ENCODE results near the gene RABIF. TPM values are rescaled to one million over a fixed set of nuclear protein-coding genes. Genes with fewer than 3 reads are reported as not detected.

RABIF gene
- total RNA-seq, 1 donor from 2014 or later = 7.4 TPM

GRCh38 chr1:202890392-202890791 lies 1.4 kb upstream of the RABIF start:
- TF ChIP-seq POLR2AphosphoS5 (IDR thresholded peaks at IDR 0.05; ENCODE audit: insufficient read depth in 1 of 2, low read depth in 1 of 2) (no peak), POLR2A (IDR thresholded peaks at IDR 0.05) (no peak)
- TF ChIP-seq, protein P1, sequence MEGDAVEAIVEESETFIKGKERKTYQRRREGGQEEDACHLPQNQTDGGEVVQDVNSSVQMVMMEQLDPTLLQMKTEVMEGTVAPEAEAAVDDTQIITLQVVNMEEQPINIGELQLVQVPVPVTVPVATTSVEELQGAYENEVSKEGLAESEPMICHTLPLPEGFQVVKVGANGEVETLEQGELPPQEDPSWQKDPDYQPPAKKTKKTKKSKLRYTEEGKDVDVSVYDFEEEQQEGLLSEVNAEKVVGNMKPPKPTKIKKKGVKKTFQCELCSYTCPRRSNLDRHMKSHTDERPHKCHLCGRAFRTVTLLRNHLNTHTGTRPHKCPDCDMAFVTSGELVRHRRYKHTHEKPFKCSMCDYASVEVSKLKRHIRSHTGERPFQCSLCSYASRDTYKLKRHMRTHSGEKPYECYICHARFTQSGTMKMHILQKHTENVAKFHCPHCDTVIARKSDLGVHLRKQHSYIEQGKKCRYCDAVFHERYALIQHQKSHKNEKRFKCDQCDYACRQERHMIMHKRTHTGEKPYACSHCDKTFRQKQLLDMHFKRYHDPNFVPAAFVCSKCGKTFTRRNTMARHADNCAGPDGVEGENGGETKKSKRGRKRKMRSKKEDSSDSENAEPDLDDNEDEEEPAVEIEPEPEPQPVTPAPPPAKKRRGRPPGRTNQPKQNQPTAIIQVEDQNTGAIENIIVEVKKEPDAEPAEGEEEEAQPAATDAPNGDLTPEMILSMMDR (IDR thresholded peaks at IDR 0.05) = no peak
- no peak overlapping the region for H3K27ac ChIP-seq
- H3K4me3 ChIP-seq = no peak overlapping the region
- intact Hi-C loops (cut with DNase I) = no loop called here
- peaks cover 0 to 38% of the 10 kb centered on the region in 2 donors for H3K36me3 ChIP-seq
- no peak for DNase-seq (ENCODE audit: extremely low spot score in 2 of 2)
- peaks cover 13% of the 10 kb centered on the region for H3K4me1 ChIP-seq
- no peaks in the 10 kb centered on the region for H3K27me3 ChIP-seq
- no peaks in the 10 kb centered on the region for H3K9me3 ChIP-seq

- TF ChIP-seq POLR2A (IDR thresholded peaks at IDR 0.05) (no peak), POLR2AphosphoS5 (IDR thresholded peaks at IDR 0.05; ENCODE audit: insufficient read depth in 1 of 2, low read depth in 1 of 2) (no peak)
- TF ChIP-seq, protein P1 (IDR thresholded peaks at IDR 0.05) = no peak
Measured at GRCh38 chr1:202888221-202888530, 773 bp downstream of the RABIF start.

DNA sequence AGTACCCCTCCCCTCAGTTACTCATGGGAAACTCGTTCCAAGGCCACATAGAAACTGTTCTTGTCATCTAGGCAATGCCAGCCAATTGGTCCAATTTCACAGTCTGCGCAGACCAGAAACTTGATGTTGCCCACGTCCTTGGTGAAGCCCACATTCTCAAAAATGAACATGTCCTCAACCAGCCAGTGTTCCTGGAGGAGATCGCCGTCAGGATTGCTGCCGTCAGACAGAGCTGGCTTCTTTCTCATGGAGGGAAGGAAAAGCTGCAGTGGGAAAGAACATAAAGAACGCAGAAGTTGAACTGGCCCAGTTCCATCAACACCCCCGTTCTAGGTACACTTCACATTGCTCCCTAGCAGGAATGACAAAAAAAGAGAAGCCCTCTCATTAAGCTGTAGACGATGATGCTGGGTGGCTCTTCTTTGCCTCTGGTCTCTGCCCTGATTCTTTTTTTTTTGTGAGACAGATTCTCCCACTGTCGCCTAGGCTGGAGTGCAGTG lies 7.9 kb downstream of the RABIF start:
- intact Hi-C loops (cut with DNase I) = loop anchor here (10.0 kb wide), 1 partner anchor 66 kb away; the partner anchor contains the start of gene PCAT6
- H3K4me1 ChIP-seq = no peaks in the 10 kb centered on the region
- H3K36me3 ChIP-seq = peaks cover 0 to 12% of the 10 kb centered on the region in 2 donors
- H3K4me3 ChIP-seq = no peak overlapping the region
- no peak for DNase-seq (ENCODE audit: extremely low spot score in 2 of 2)
- TF ChIP-seq POLR2AphosphoS5 (IDR thresholded peaks at IDR 0.05; ENCODE audit: insufficient read depth in 1 of 2, low read depth in 1 of 2) (no peak), POLR2A (IDR thresholded peaks at IDR 0.05) (no peak)
- TF ChIP-seq, protein P1 (IDR thresholded peaks at IDR 0.05) = no peak
- no peak overlapping the region for H3K27ac ChIP-seq
- no peaks in the 10 kb centered on the region for H3K9me3 ChIP-seq
- no peaks in the 10 kb centered on the region for H3K27me3 ChIP-seq

More at GRCh38 chr1:202888221-202888530, 773 bp downstream of the RABIF start:
- Histone ChIP-seq H3K4me1 (peaks cover 13% of the 10 kb centered on the region), H3K4me3 (peak overlapping the region; percentile 75 to 83), H3K9me3 (no peaks in the 10 kb centered on the region), H3K27me3 (no peaks in the 10 kb centered on the region), H3K27ac (peak overlapping the region; percentile 97), H3K36me3 (peaks cover 0 to 23% of the 10 kb centered on the region in 2 donors)
- intact Hi-C loops (cut with DNase I) = loop anchor here (10.0 kb wide), 1 partner anchor 73 kb away; the partner anchor contains the start of gene PCAT6
- no peak for DNase-seq (ENCODE audit: extremely low spot score in 2 of 2)

- TF ChIP-seq POLR2A (IDR thresholded peaks at IDR 0.05) = no peak
- TF ChIP-seq, protein P1 (IDR thresholded peaks at IDR 0.05) = no peak
- TF ChIP-seq POLR2AphosphoS5 (IDR thresholded peaks at IDR 0.05; ENCODE audit: insufficient read depth in 1 of 2, low read depth in 1 of 2) = no peak
- DNase-seq (ENCODE audit: extremely low spot score in 2 of 2) = no peak
- Histone ChIP-seq H3K4me1 (no peaks in the 10 kb centered on the region), H3K27ac (no peak overlapping the region), H3K36me3 (peaks cover 0 to 12% of the 10 kb centered on the region in 2 donors), H3K4me3 (no peak overlapping the region), H3K9me3 (no peaks in the 10 kb centered on the region), H3K27me3 (no peaks in the 10 kb centered on the region)
- intact Hi-C loops (cut with DNase I) = loop anchor here (10.0 kb wide), 1 partner anchor 65 kb away; the partner anchor contains the start of gene PCAT6
Measured at GRCh38 chr1:202880062-202880461, 8.9 kb downstream of the RABIF start.

- Histone ChIP-seq H3K36me3 (peaks cover 0 to 12% of the 10 kb centered on the region in 2 donors), H3K4me3 (no peak overlapping the region), H3K27ac (no peak overlapping the region), H3K27me3 (no peaks in the 10 kb centered on the region), H3K9me3 (no peaks in the 10 kb centered on the region), H3K4me1 (no peaks in the 10 kb centered on the region)
- intact Hi-C loops (cut with DNase I) = no loop called here
- no peak for DNase-seq (ENCODE audit: extremely low spot score in 2 of 2)
- TF ChIP-seq POLR2AphosphoS5 (IDR thresholded peaks at IDR 0.05; ENCODE audit: insufficient read depth in 1 of 2, low read depth in 1 of 2) (no peak), POLR2A (IDR thresholded peaks at IDR 0.05) (no peak)
- TF ChIP-seq, protein P1 (IDR thresholded peaks at IDR 0.05) = no peak
Measured at GRCh38 chr1:202879128-202879527, 9.8 kb downstream of the RABIF start.

All from vagina (tissue), 2 donors.